ENCODE results near the gene GPR89A. TPM values are rescaled to one million over a fixed set of nuclear protein-coding genes. Genes with fewer than 3 reads are reported as not detected.

Gene GPR89A
- total and polyA plus RNA-seq, 10 of the 15 experiments (the other 5 are each of a cell fraction or from before 2014, with no cell fraction given) = 15.0 to 34.8 (median 26.9) TPM

- no peak for TF ChIP-seq MTA3 (IDR thresholded peaks at IDR 0.05; ENCODE audit: borderline replicate concordance, low read length)
- TF ChIP-seq EED (IDR thresholded peaks at IDR 0.05; ENCODE audit: low read depth) = no peak
- TF ChIP-seq, protein P1, sequence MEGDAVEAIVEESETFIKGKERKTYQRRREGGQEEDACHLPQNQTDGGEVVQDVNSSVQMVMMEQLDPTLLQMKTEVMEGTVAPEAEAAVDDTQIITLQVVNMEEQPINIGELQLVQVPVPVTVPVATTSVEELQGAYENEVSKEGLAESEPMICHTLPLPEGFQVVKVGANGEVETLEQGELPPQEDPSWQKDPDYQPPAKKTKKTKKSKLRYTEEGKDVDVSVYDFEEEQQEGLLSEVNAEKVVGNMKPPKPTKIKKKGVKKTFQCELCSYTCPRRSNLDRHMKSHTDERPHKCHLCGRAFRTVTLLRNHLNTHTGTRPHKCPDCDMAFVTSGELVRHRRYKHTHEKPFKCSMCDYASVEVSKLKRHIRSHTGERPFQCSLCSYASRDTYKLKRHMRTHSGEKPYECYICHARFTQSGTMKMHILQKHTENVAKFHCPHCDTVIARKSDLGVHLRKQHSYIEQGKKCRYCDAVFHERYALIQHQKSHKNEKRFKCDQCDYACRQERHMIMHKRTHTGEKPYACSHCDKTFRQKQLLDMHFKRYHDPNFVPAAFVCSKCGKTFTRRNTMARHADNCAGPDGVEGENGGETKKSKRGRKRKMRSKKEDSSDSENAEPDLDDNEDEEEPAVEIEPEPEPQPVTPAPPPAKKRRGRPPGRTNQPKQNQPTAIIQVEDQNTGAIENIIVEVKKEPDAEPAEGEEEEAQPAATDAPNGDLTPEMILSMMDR (IDR thresholded peaks at IDR 0.05 in 2 of 3, conservative IDR thresholded peaks at IDR 0.05 in 1 of 3; ENCODE audit: control insufficient read depth in 2 of 3, extremely low read depth in 1 of 3, insufficient read depth in 1 of 3, low read depth in 3 of 3, low read length in 3 of 3) = no peak
Observed at GRCh38 chr1:145689922-145690321, 82.1 kb downstream of the GPR89A start (continued).

GRCh38 chr1:145690587-145691558 lies 83.1 kb downstream of the GPR89A start:
- Histone ChIP-seq H3K9ac (ENCODE audit: control insufficient read depth, insufficient read depth, low read length) (peak overlapping the region; percentile 9; the same call in 1 of the 2 replicates), H3K4me1 (ENCODE audit: control insufficient read depth, insufficient read depth, low read length) (peaks cover 15% of the 10 kb centered on the region), H4K20me1 (ENCODE audit: control insufficient read depth, insufficient read depth) (no peaks in the 10 kb centered on the region), H3K36me3 (ENCODE audit: control insufficient read depth in 2 of 2, insufficient read depth in 2 of 2, low read length in 1 of 2) (no peaks in the 10 kb centered on the region), H3K4me2 (ENCODE audit: control insufficient read depth, insufficient read depth) (peak overlapping the region; percentile 71), H3K27me3 (replicated peaks in 1 of 2; ENCODE audit: control insufficient read depth in 2 of 2, insufficient read depth in 2 of 2, low read length in 1 of 2) (no peaks in the 10 kb centered on the region), H2AFZ (ENCODE audit: control insufficient read depth, low read depth, low read length) (peak overlapping the region; percentile 51; the same call in 1 of the 2 replicates), H3K79me2 (ENCODE audit: control insufficient read depth, insufficient read depth, low read length) (no peaks in the 10 kb centered on the region), H3K4me3 (no peak overlapping the region), H3K27ac (ENCODE audit: control insufficient read depth, insufficient read depth) (peak overlapping the region; percentile 51; the same call in 1 of the 2 replicates), H3K9me3 (replicated peaks; ENCODE audit: control insufficient read depth, insufficient read depth, low read length) (no peaks in the 10 kb centered on the region)
- ChIA-PET RAD21 (ENCODE audit: unreplicated experiment) (interaction anchor here (2.0 kb wide), 1 partner anchor 29 kb away, joined by 5 read pairs; no protein-coding TSS in a partner anchor), SMC1A (ENCODE audit: uncharacterized antibody, unreplicated experiment) (interaction anchor here (2.8 to 3.9 kb wide), 2 partner anchors 18 to 29 kb away, joined by 7 to 17 read pairs; partner anchors contain the start of gene CD160), CTCF (interaction anchor here (0.7 to 3.0 kb wide), 2 partner anchors 29 to 98 kb away, joined by 3 to 14 read pairs; partner anchors contain the start of gene CD160), POLR2A (no interaction called here)
- intact Hi-C loops (cut with micrococcal nuclease; ENCODE audit: unreplicated experiment) = no loop called here
- DNase-seq (ENCODE audit: low read depth, low spot score) = peak; percentile 51
- 66% methylated on average over 5 of the region's 5 CpGs for WGBS (ENCODE audit: insufficient coverage, insufficient replicate concordance, low lambda C conversion rate, missing lambda C conversion rate)
- in situ Hi-C loops (cut with MboI) = no loop called here
- no TSS peak for BruUV-seq (replicated peaks)
- ATAC-seq = peak; percentile 97
- peak; percentile 80 for FAIRE-seq
- TF ChIP-seq RUNX3 (IDR thresholded peaks at IDR 0.05; ENCODE audit: low read length) = peak; percentile 76
- TF ChIP-seq, protein P2, sequence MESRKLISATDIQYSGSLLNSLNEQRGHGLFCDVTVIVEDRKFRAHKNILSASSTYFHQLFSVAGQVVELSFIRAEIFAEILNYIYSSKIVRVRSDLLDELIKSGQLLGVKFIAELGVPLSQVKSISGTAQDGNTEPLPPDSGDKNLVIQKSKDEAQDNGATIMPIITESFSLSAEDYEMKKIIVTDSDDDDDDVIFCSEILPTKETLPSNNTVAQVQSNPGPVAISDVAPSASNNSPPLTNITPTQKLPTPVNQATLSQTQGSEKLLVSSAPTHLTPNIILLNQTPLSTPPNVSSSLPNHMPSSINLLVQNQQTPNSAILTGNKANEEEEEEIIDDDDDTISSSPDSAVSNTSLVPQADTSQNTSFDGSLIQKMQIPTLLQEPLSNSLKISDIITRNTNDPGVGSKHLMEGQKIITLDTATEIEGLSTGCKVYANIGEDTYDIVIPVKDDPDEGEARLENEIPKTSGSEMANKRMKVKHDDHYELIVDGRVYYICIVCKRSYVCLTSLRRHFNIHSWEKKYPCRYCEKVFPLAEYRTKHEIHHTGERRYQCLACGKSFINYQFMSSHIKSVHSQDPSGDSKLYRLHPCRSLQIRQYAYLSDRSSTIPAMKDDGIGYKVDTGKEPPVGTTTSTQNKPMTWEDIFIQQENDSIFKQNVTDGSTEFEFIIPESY (IDR thresholded peaks at IDR 0.05) = no peak
- TF ChIP-seq SMAD5 (IDR thresholded peaks at IDR 0.05; ENCODE audit: low read depth) = no peak
- TF ChIP-seq TAF1 (IDR thresholded peaks at IDR 0.05; ENCODE audit: borderline replicate concordance, low read depth, low read length) = no peak
- no peak for TF ChIP-seq NR2C1 (IDR thresholded peaks at IDR 0.05)
- peak; percentile 79 for TF ChIP-seq IKZF1 (conservative IDR thresholded peaks at IDR 0.05)
- no peak for TF ChIP-seq NR2C2 (IDR thresholded peaks at IDR 0.05; ENCODE audit: borderline replicate concordance, control insufficient read depth, insufficient read length, low read depth)
- 0 out of 2 replicates have a peak, but pooled peaks have one; percentile 50 for TF ChIP-seq NBN (IDR thresholded peaks at IDR 0.05)
- TF ChIP-seq, protein P3, sequence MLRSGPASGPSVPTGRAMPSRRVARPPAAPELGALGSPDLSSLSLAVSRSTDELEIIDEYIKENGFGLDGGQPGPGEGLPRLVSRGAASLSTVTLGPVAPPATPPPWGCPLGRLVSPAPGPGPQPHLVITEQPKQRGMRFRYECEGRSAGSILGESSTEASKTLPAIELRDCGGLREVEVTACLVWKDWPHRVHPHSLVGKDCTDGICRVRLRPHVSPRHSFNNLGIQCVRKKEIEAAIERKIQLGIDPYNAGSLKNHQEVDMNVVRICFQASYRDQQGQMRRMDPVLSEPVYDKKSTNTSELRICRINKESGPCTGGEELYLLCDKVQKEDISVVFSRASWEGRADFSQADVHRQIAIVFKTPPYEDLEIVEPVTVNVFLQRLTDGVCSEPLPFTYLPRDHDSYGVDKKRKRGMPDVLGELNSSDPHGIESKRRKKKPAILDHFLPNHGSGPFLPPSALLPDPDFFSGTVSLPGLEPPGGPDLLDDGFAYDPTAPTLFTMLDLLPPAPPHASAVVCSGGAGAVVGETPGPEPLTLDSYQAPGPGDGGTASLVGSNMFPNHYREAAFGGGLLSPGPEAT (IDR thresholded peaks at IDR 0.05; ENCODE audit: low read depth) = peak; percentile 75
- no peak for TF ChIP-seq ZSCAN29 (IDR thresholded peaks at IDR 0.05)
- peak; percentile 41; the same call in 1 of the 2 replicates for TF ChIP-seq MTA2 (IDR thresholded peaks at IDR 0.05; ENCODE audit: low read depth)
- peak; percentile 88 to 90 for TF ChIP-seq IKZF2 (IDR thresholded peaks at IDR 0.05)
- TF ChIP-seq BHLHE40 (IDR thresholded peaks at IDR 0.05; ENCODE audit: borderline replicate concordance in 1 of 2, low read depth in 2 of 2, low read length in 1 of 2) = peak; percentile 34 to 47; a peak in 2 of 4 replicates

All from GM12878 (cell line).